Uterine smooth muscle cell (primary cell): Measurements from ENCODE around the gene CAPG. TPM values are rescaled to one million over a fixed set of nuclear protein-coding genes. Genes with fewer than 3 reads are reported as not detected.

Source experiments
- total RNA-seq: library from RNA; depleted of rRNA; stranded (reverse); fragments of >200 nt; gene quantifications from 2 replicates; pipeline ENCODE4 v1.2.3, GENCODE V29; 2014

Gene CAPG
- 156 and 193 TPM in 2 replicates for total RNA-seq

GRCh38 chr2:85409845-85410583 lies at the start of gene CAPG:
Gene CAPG, minus strand, starts transcription at chr2:85410366. Its CDS starts 8,221 bp downstream, at chr2:85402145.

GRCh38 chr2:85418132-85419008 lies 8.2 kb upstream of the CAPG start, which contains the start of gene SH2D6:
Gene SH2D6, plus strand, starts transcription at chr2:85418714. Its CDS starts 10,752 bp downstream, at chr2:85429466.

GRCh38 chr2:85354286-85355072 lies 55.7 kb downstream of the CAPG start, which contains the start of the genes ELMOD3 and RETSAT:
Gene ELMOD3, plus strand, starts transcription at chr2:85354769. Its CDS starts 2,430 bp downstream, at chr2:85357199.
Gene RETSAT, minus strand, starts transcription at chr2:85354528. Its CDS starts 21 bp downstream, at chr2:85354507.

Other genes starting within 250 kb of the CAPG start
- gene TGOLN2, start 82.4 kb downstream of the CAPG start, total RNA-seq: 108 and 121 TPM in 2 replicates
- gene RETSAT, start 55.8 kb downstream of the CAPG start, total RNA-seq: 49.6 and 72.9 TPM in 2 replicates
- gene ELMOD3, start 55.6 kb downstream of the CAPG start, total RNA-seq: 14.4 and 20.6 TPM in 2 replicates
- 0.89 and 1.4 TPM in 2 replicates for gene SH2D6, start 8.3 kb upstream of the CAPG start, total RNA-seq
- 163 and 201 TPM in 2 replicates for gene MAT2A, start 128.8 kb upstream of the CAPG start, total RNA-seq
- 56.0 and 56.3 TPM in 2 replicates for gene GGCX, start 151.1 kb upstream of the CAPG start, total RNA-seq
- 0.12 and 0.33 TPM in 2 replicates for gene VAMP8, start 167.2 kb upstream of the CAPG start, total RNA-seq
- gene VAMP5, start 174.1 kb upstream of the CAPG start, total RNA-seq: 26.0 and 27.1 TPM in 2 replicates
- gene RNF181, start 185.4 kb upstream of the CAPG start, total RNA-seq: 255 and 257 TPM in 2 replicates
- 3.1 and 8.1 TPM in 2 replicates for gene TMEM150A, start 192.3 kb upstream of the CAPG start, total RNA-seq
- 14.1 and 16.2 TPM in 2 replicates for gene C2orf68, start 201.7 kb upstream of the CAPG start, total RNA-seq
- gene USP39, start 205.8 kb upstream of the CAPG start, total RNA-seq: 38.4 and 44.7 TPM in 2 replicates